Activated T-helper 9 cell treated with anti-CD3 and anti-CD28 coated beads, Interleukin-2, amount 50 U/mL, for 16 hours (primary cell): ENCODE data around the gene EXOC3.

ENCODE experiments used
- DNase-seq: peaks from one replicate; pipeline ENCODE4 v3.0.0-alpha.2; 2020; ENCODE audit warnings: low read depth

The EXOC3 gene

DNA sequence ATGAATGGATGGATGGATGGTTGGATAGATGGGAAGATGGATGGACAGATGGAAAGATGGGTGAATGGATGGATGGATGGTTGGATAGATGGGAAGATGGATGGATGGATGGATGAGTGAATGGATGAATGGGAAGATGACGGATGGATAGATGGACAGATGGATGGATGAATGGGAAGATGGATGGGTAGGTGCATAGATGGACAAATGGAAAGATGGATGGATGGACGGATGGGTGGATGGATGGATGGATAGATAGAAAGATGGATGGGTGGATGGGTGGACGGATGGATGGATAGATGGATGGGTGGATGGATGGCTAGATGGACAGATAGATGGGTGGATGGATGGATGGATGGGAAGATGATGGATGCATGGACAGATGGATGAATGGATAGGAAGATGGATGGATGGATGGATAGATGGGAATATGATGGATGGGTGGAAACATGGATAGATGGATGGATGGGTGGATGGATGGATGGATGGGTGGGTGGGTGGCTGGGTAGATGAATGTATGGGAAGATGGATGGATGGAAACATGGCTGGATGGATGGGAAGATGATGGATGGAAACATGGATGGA, 16.5 kb upstream of the EXOC3 start:
- DNase-seq, result no peak

DNA sequence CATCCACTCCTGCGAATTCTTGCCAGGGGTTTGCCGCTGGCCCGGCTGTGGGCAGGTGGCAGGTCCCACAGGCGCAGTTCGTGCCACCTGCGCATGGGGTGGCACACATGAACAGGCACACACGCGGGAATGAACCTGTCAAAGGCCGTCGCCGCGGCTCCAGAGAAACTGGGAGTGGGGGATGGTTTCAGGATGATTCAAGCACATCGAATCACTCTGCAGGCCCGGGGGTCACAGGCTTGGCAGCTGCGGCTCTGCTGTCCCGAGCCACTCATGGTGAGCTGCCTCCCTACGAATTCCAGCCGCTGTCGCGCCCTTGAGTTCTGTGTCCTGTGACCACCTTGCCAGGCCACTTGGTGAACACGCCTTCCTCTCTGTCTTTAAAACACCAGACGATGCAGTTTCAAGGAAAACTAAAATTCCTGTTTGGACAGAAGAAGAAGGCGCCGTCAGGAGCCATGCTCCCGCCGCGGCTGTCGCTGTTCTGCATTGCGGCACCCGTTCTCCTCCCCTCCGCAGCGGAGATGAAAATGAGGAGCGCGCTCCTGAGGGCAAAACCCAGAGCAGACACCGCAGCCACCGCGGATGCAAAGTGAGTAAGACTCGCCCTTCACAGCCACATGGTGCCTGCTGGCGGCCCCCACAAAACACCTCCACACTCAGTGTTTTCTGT, 15.4 kb upstream of the EXOC3 start:
- DNase-seq, result no peak

DNA sequence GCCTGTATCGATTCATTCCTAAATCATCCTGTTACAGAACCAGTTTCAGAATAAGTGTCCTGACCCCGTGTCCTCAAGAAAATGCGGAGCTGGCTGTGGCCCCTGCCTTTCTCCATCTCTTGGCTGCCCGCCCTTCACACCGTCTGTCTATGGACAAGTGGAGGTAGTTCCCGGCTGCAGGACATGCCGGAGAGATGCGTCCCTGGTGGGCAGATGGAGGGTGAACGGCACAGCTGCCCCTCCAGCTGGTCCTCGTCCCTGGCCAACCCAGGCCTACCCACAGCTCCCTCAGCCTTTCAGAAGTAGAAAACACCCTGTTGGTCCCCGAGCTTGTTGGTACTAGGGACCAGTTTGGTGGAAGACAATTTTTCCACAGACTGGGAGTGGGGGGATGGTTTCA, 14.8 kb upstream of the EXOC3 start:
- no peak for DNase-seq

- DNase-seq, result no peak
Observed at GRCh38 chr5:428754-429452, 14.1 kb upstream of the EXOC3 start.

DNA sequence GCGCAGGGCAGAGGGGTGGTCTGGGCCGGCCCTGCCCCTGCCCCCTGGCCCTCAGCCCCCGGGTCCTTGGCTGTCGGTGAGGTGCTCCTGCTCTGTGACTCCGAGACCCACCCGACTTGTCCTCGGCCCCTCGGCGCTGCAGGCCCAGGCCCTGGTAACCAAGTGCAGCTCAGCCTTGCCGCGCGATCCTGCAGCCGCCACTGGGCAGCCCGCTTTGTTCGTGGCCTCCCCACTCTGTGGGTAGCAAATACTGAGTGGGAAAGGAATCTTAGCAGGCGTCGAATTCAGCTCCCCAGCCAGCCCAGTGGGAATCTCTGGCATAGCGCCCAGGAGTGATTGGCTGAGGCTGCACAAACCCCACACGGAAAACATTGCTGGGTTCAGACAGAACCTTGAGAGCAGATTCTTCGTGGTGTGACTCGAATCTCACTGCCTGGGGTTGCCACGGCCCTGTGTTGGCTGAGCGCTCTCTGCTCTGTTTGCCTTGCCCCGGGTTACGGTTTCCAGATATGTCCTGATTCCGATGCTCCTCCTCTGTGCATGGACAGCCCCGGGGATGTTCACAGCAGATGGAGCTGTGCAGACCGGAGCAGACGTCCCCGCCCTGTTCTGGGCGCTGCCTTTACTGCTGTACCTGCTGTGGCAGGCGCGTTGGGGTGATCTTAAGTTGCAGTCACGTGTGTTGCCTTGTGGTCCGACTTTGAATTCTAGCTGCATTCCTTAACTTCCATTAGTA, 13.4 kb upstream of the EXOC3 start:
- no peak for DNase-seq

DNA sequence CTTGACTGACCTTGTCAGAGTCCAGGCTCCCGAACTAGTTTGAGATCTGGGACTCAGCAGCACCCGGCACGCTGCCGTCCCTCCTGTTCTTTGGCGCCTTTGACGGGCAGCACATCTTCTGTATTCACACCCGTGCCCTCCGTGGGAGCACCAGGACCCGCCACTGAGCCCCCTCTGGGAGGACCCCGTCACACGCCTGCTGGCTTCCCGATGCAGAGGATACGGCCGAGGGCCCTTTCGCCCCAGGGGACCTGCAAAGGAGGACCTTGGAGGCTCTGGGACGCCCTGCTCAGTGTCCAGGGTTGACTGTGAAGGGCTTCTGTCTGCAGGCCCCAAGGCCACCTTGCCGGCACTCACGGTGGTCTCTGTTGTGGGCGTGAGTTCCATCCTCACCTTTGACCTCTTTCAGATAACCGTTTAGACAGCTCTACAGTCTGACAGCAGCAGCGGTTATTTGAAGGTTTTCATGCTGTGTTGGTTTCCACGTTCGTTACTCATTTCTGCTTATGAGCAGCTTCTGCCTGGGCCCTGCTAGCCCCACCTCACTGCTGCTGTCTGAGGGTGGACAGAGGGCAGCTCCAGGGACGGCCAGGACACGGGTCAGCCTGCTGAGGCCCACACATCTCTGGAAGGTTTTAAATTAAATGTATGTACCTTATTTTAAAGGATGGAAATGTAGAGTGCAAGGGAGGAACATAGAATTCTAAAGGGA, 12.6 kb upstream of the EXOC3 start:
- no peak for DNase-seq

DNA sequence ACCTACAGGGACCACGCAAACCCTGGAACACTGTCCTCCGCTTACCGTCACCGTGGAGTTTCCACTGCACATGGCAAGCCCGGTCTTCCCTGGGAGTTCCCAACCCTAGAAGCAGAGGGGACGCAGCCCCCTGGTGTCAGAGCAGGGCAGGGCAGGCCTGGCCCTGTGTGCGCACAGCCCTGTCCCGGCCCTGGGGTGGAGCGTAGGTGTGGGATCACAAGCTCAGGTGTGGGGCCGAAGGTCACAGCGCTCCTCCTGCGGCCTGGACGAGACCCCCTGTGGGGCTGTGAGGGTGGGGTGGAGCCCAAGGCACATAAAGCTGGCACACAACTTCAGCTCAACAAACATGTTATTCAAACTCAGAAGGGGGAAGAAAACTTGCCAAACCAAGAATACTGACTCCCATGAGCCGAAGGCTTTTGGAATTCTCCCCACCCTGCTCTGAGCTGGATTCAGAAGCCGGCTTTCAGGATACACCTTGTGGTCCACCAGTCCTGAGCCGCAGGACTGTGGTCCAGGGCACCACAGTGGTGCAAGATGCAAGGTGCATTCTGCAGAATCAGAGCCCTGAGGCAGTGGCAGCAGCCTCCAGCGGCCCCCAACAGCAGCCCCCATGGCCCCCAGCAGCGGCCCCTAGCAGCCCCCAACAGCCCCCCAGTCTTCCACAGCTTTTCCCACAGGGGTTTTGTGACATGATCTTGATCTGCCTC, 11.8 kb upstream of the EXOC3 start:
- no peak for DNase-seq

GRCh38 chr5:431711-432050, 11.3 kb upstream of the EXOC3 start:
- no peak for DNase-seq

- no peak for DNase-seq
Observed at GRCh38 chr5:432201-432927, 10.6 kb upstream of the EXOC3 start.

GRCh38 chr5:432928-433791, 9.8 kb upstream of the EXOC3 start:
- DNase-seq, result no peak

- no peak for DNase-seq
Observed at GRCh38 chr5:433836-434235, 9.1 kb upstream of the EXOC3 start.

GRCh38 chr5:434443-435146, 8.4 kb upstream of the EXOC3 start:
- no peak for DNase-seq

GRCh38 chr5:435156-435790, 7.7 kb upstream of the EXOC3 start:
- no peak for DNase-seq

DNA sequence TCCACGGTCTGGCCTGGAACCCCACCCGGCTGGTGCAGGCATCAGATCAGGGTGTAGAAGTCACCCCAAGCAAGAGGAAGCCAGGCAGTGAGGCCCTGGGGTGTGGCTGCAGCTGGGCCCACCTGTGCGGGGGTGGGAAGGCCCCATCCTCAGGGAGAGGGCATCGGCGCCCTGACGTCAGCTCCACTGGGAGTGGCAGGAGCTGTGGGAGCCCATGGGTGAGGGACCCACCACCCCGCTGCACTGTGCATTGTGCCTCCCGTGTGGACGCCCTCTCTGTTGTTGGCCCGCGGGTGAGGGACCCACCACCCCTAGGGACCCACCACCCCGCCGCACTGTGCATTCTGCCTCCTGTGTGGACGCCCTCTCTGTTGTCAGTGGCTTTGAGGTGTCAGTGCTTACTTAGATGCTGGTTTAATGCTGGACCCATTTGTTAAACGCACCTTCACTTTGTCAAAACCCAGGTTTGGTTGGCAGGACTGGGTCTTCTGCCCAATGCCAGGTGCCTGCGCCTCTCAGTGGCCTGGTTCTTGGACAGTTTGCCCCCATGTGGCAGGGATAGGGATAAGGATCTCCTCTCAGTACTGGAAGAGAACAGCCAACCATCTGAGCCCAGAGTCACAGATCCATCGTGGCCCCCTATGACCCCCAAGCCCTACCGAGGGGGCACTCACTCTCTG, 6.9 kb upstream of the EXOC3 start:
- no peak for DNase-seq

DNA sequence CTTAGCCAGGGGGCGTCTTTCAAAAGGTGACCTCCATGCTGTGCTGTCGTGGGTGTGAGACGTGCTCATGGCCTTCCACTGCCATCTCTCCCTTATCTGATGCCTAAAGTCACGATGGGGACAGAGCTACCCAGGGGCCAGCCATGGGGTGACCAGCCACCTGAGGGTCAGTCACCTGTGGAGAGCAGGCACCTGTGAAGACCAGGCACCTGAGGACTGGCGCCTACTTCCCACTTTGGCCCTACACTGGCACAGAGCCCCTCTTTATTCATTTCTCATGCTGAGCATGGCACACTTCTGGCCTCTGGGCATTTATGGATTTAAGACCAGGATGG, 6.4 kb upstream of the EXOC3 start:
- DNase-seq, result no peak

GRCh38 chr5:437281-437771, 5.7 kb upstream of the EXOC3 start:
- DNase-seq, result no peak

DNA sequence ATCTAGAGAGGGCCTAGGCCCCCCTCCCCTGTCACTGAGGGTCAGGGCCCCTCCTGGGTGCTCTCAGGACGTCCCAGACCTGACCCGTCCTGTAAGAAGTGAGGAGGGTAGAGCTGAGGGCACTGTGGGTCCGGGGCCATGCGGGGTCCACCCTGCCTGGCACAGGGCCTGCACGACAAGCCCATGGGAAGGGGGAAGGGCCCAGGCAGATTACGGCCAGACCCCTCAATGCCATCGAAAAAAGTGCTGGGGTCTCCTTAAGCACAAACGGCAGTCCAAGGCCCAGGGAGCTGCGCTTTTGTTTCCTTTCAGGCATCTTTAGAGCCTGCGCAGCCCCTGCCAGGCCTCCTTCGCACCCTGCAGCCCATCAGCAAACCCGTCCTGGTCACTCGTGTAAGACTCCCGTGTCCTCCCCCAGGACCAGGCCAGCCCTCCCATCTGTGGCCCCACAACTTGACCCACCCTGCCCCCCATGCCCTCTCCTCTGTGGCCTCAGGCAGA, 4.4 kb upstream of the EXOC3 start:
- DNase-seq, result no peak

GRCh38 chr5:439181-439580, 3.8 kb upstream of the EXOC3 start:
- DNase-seq, result no peak
